Adrenal gland (tissue), 12 donors: ENCODE data around the gene TMED6. TPM values are rescaled to one million over a fixed set of nuclear protein-coding genes. Genes with fewer than 3 reads are reported as not detected.
"Not testable (repeated sequence)": the region's sequence is repeated elsewhere in the genome, so short reads cannot be mapped to it uniquely, and the experiment has no call there.

Experiments used
- DNase-seq, 7 donors: peaks; one replicate each; pipeline ENCODE4 v3.0.0-alpha.2; 2019 to 2020
- H3K27ac ChIP-seq, 5 donors: fragments of 200-600 bp; sonication (generic) in 4 of 5; 1 replicate in 3 of 5; 2 replicates in 2 of 5; pipeline versions ENCODE4 v1.5.1 to v1.8.0; 2016 to 2020; ENCODE audit warnings: mild to moderate bottlenecking in 1 of 5
- H3K27me3 ChIP-seq: fragments of 200-600 bp; 2 replicates; pipeline ENCODE4 v1.8.0; 2021
- H3K36me3 ChIP-seq, 2 donors: fragments of 200-600 bp; replicated peaks in 1 of 2; 1 replicate in 1 of 2; 2 replicates in 1 of 2; pipeline versions ENCODE4 v1.5.1 to v1.8.0; 2018 to 2022
- H3K4me1 ChIP-seq, 2 donors: fragments of 200-600 bp; replicated peaks in 1 of 2; 1 replicate in 1 of 2; 2 replicates in 1 of 2; pipeline versions ENCODE4 v1.5.1 to v1.8.0; 2018 to 2021
- H3K4me3 ChIP-seq, 4 donors: fragments of 200-600 bp; sonication (generic) in 3 of 4; one replicate each; pipeline ENCODE4 v1.5.1; 2016 to 2018
- H3K9me3 ChIP-seq, 3 donors: fragments of 200-600 bp; sonication (generic) in 1 of 3; replicated peaks in 1 of 3; 1 replicate in 2 of 3; 2 replicates in 1 of 3; pipeline versions ENCODE4 v1.5.1 to v1.8.0; 2016 to 2021
- CTCF ChIP-seq, 6 experiments: fragments of 450-650 bp in 4 of 6; fragments of 200-600 bp in 2 of 6; sonication (generic) in 1 of 6; IDR thresholded peaks; 1 replicate in 5 of 6; 2 replicates in 1 of 6; pipeline versions ENCODE4 v1.5.1 to v1.8.0; 2016 to 2021; ENCODE audit warnings: antibody characterized with exemption in 6 of 6, mild to moderate bottlenecking in 2 of 6, moderate library complexity in 1 of 6
- POLR2A ChIP-seq, 2 donors: fragments of 450-650 bp; IDR thresholded peaks; one replicate each; pipeline ENCODE4 v1.6.1; 2017; ENCODE audit warnings: antibody characterized with exemption in 2 of 2, mild to moderate bottlenecking in 2 of 2, moderate library complexity in 1 of 2
- WGBS, 4 donors: extraction: QIAGEN DNeasy Blood & Tissue Kit in 2 of 4; methylation state at CpG; one replicate each; pipeline versions ENCODE4 v1.1.5 to v1.1.7; 2013 to 2017; 5-methylcytosine and 5-hydroxymethylcytosine counted together
- intact Hi-C, 2 donors: fragments of 100-400 bp; cut with DNase I; formaldehyde crosslinking; loops; one replicate each; pipeline versions ENCODE4 v1.14.1 to v1.15.0; 2022 to 2023
- polyA plus RNA-seq, 3 donors: library from polyadenylated mRNA; stranded (reverse); fragments of 200-250 nt in 2 of 3; fragments of 350-450 nt in 1 of 3; fragmentation: Illumina TruSeq in 1 of 3; extraction: RNeasy Lipid Tissue Mini Kit (QIAGEN cat#74804) in 1 of 3; gene quantifications; one replicate each; pipeline ENCODE4 v1.2.3, GENCODE V29; 2013 to 2014
- total RNA-seq, 9 donors: library from RNA; depleted of rRNA in 4 of 9; stranded (reverse); fragments of >200 nt in 4 of 9; fragments of 120-200 nt in 1 of 9; fragmentation: NEBNext Ultra II Directional in 1 of 9; extraction: Animal tissue kit (Norgen Biotek cat#: 25700) in 1 of 9; gene quantifications; one replicate each; pipeline versions ENCODE4 v1.1.0 to v1.2.4, GENCODE V29; 2013 to 2023
- donor health status: healthy with polysubstance abuse.
- donor health status: Bipolar disorder and iron deficiency.
- donor health status: DM: yes; HTN: yes; CAD: no.
- donor health status: DM: no; HTN: no; CAD: no.
- donor health status: DM: no; HTN: no; CAD: no.
- donor health status: DM: yes; HTN: yes; CAD: no.

Gene TMED6
- total and polyA plus RNA-seq, 12 donors = 0.22 to 2.5 (median 0.42) TPM; not detected in 5

DNA sequence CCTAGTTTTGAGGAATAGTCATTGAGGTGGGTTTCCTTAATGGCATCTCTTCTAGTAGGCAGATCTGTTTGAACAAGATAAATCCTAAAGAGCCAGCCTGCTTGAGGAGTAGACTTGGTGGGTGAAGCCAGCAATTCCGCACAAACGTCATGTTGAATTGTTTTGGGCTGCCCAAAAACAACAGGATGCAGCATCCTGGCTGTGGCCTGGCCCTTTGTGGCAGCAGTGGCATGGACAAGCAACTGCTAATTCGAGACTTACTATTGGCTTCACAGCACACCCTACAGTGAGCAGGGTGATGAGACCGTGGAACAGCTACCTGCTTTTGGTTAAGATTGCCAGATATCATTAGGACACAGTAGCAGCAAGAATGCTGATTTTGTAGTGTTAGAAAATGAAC is 49.7 kb downstream of the TMED6 start:
- H3K36me3 ChIP-seq = peaks cover 0 to 21% of the 10 kb centered on the region in 2 donors
- no peaks in the 10 kb centered on the region for H3K27me3 ChIP-seq
- no peak overlapping the region for H3K27ac ChIP-seq
- no peaks in the 10 kb centered on the region for H3K4me1 ChIP-seq
- H3K4me3 ChIP-seq = no peak overlapping the region
- H3K9me3 ChIP-seq = no peaks in the 10 kb centered on the region
- 91 to 96% (median 93%) methylated on average over 4 of the region's 4 CpGs for WGBS, 4 donors
- DNase-seq = no peak
- intact Hi-C loops = no loop called here
- TF ChIP-seq POLR2A (IDR thresholded peaks at IDR 0.05) = no peak
- TF ChIP-seq CTCF (IDR thresholded peaks at IDR 0.05) = no peak

GRCh38 chr16:69301187-69301586 is 50.4 kb downstream of the TMED6 start:
- no peaks in the 10 kb centered on the region for H3K27me3 ChIP-seq
- no peaks in the 10 kb centered on the region for H3K4me1 ChIP-seq
- no peak overlapping the region for H3K27ac ChIP-seq
- no peak for TF ChIP-seq CTCF (IDR thresholded peaks at IDR 0.05)
- TF ChIP-seq POLR2A (IDR thresholded peaks at IDR 0.05) = no peak
- peaks cover 0 to 21% of the 10 kb centered on the region in 2 donors for H3K36me3 ChIP-seq
- H3K9me3 ChIP-seq = no peaks in the 10 kb centered on the region
- no peak for DNase-seq
- H3K4me3 ChIP-seq = no peak overlapping the region
- WGBS, 4 donors = 63 to 71% (median 63%) methylated on average over 1 of the region's 1 CpG
- intact Hi-C loops = no loop called here

GRCh38 chr16:69298261-69298660 is 53.3 kb downstream of the TMED6 start:
- WGBS, 4 donors = 93 to 100% (median 99%) methylated on average over 4 of the region's 4 CpGs
- TF ChIP-seq CTCF (IDR thresholded peaks at IDR 0.05) (no peak), POLR2A (IDR thresholded peaks at IDR 0.05) (no peak)
- Histone ChIP-seq H3K9me3 (no peaks in the 10 kb centered on the region), H3K4me1 (no peaks in the 10 kb centered on the region), H3K27me3 (no peaks in the 10 kb centered on the region), H3K4me3 (no peak overlapping the region), H3K36me3 (peaks cover 0 to 21% of the 10 kb centered on the region in 2 donors), H3K27ac (no peak overlapping the region)
- DNase-seq = no peak
- intact Hi-C loops = loop anchor here in 1 of 2 donors (10.0 kb wide), 1 partner anchor 143 kb away; no protein-coding TSS in a partner anchor

DNA sequence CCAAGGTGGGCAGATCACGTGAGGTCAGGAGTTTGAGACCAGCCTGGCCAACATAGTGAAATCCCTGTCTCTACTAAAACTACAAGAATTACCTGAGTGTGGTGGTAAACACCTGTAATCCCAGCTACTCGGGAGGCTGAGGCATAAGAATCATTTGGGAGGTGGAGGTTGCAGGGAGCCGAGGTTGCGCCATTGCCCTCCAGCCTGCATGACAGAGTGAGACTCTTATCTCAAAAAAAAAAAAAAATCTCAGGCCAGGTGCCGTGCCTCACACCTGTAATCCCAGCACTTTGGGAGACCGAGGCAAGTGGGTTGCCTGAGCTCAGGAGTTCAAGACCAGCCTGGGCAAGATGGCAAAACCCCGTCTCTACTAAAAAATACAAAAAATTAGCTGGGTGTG is 54.8 kb downstream of the TMED6 start:
- intact Hi-C loops = loop anchor here in 1 of 2 donors (10.0 kb wide), 1 partner anchor 142 kb away; no protein-coding TSS in a partner anchor

DNA sequence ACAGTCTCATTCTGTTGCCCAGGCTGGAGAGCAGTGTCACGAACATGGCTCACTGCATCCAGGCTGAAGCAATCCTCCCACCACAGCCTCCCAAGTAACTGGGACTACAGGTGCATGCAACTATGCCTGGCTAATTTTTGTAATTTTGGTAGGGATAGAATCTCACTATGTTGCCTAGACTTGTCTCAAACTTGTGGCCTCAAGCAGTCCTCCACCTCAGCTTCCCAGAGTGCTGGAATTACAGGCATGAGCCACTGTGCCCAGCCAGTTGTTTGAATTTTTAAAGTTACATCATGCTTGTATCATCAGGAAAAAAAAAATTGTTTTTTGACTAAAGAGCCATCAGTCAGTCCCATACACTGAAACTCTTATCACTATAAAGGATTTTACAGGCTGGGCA is 57.5 kb downstream of the TMED6 start:
- intact Hi-C loops = loop anchor here in 1 of 2 donors (10.0 kb wide), 1 partner anchor 139 kb away; no protein-coding TSS in a partner anchor
- H3K36me3 ChIP-seq = no peaks in the 10 kb centered on the region
- H3K4me3 ChIP-seq = no peak overlapping the region
- TF ChIP-seq POLR2A (IDR thresholded peaks at IDR 0.05) (no peak), CTCF (IDR thresholded peaks at IDR 0.05) (no peak)
- no peak overlapping the region for H3K27ac ChIP-seq
- no peaks in the 10 kb centered on the region for H3K27me3 ChIP-seq
- 92 to 100% (median 96%) methylated on average over 1 of the region's 1 CpG for WGBS, 4 donors
- no peaks in the 10 kb centered on the region for H3K9me3 ChIP-seq
- no peaks in the 10 kb centered on the region for H3K4me1 ChIP-seq
- DNase-seq = no peak

More for the DNA sequence above, 54.8 kb downstream of the TMED6 start:
- H3K27ac ChIP-seq, DNase-seq, H3K27me3 ChIP-seq, H3K9me3 ChIP-seq, H3K4me1 ChIP-seq, H3K4me3 ChIP-seq: not testable (repeated sequence)
- H3K36me3 ChIP-seq = peaks cover 0 to 21% of the 10 kb centered on the region in 2 donors
- WGBS, 4 donors = 95 to 98% (median 97%) methylated on average over 7 of the region's 7 CpGs
